Measurements from ENCODE around the gene DUSP5. TPM values are rescaled to one million over a fixed set of nuclear protein-coding genes. Genes with fewer than 3 reads are reported as not detected.

Gene DUSP5
- total RNA-seq, 1 donor, result 10.1 TPM

DNA sequence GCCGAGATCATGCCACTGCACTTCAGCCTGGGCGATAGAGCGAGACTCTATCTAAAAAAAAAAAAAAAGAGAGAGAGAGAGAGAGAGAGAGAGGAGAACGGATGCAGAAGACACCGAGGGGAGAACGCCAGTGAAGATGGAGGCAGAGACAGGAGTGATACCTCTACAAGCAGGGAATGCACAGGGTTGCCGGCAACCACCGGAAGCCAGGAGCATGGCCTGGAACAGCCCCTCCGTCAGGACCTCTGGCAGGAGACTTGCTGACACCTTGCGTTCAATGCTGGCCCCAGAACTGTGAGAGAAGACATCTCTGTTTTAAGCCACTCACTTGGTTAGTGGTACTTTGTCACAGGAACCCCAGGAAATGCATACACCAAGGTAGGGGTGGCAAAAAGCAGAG, 38.1 kb upstream of the DUSP5 start:
- no peak overlapping the region for H3K4me3 ChIP-seq (ENCODE audit: insufficient read depth, low read length)
- no peak overlapping the region for H2AFZ ChIP-seq (ENCODE audit: low read length)
- no peak for DNase-seq (ENCODE audit: insufficient read length, low spot score, missing footprints)
- H3K27me3 ChIP-seq (ENCODE audit: insufficient read depth, low read length), result no peaks in the 10 kb centered on the region
- TF ChIP-seq, protein P1, sequence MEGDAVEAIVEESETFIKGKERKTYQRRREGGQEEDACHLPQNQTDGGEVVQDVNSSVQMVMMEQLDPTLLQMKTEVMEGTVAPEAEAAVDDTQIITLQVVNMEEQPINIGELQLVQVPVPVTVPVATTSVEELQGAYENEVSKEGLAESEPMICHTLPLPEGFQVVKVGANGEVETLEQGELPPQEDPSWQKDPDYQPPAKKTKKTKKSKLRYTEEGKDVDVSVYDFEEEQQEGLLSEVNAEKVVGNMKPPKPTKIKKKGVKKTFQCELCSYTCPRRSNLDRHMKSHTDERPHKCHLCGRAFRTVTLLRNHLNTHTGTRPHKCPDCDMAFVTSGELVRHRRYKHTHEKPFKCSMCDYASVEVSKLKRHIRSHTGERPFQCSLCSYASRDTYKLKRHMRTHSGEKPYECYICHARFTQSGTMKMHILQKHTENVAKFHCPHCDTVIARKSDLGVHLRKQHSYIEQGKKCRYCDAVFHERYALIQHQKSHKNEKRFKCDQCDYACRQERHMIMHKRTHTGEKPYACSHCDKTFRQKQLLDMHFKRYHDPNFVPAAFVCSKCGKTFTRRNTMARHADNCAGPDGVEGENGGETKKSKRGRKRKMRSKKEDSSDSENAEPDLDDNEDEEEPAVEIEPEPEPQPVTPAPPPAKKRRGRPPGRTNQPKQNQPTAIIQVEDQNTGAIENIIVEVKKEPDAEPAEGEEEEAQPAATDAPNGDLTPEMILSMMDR (IDR thresholded peaks at IDR 0.05; ENCODE audit: extremely low read depth, low read depth, low read length), result no peak
- H3K36me3 ChIP-seq (ENCODE audit: insufficient read depth, low read length), result no peaks in the 10 kb centered on the region
- H3K9me3 ChIP-seq (ENCODE audit: low read depth, low read length), result no peaks in the 10 kb centered on the region
- H3K4me2 ChIP-seq (ENCODE audit: insufficient read depth, low read length), result no peak overlapping the region
- no peaks in the 10 kb centered on the region for H3K79me2 ChIP-seq (ENCODE audit: insufficient read depth, low read length)
- no peak overlapping the region for H3K27ac ChIP-seq (ENCODE audit: low read depth, low read length)
- no peaks in the 10 kb centered on the region for H4K20me1 ChIP-seq (ENCODE audit: insufficient read depth, low read length)
- H3K4me1 ChIP-seq (ENCODE audit: insufficient read depth, low read length), result peaks cover 29% of the 10 kb centered on the region

DNA sequence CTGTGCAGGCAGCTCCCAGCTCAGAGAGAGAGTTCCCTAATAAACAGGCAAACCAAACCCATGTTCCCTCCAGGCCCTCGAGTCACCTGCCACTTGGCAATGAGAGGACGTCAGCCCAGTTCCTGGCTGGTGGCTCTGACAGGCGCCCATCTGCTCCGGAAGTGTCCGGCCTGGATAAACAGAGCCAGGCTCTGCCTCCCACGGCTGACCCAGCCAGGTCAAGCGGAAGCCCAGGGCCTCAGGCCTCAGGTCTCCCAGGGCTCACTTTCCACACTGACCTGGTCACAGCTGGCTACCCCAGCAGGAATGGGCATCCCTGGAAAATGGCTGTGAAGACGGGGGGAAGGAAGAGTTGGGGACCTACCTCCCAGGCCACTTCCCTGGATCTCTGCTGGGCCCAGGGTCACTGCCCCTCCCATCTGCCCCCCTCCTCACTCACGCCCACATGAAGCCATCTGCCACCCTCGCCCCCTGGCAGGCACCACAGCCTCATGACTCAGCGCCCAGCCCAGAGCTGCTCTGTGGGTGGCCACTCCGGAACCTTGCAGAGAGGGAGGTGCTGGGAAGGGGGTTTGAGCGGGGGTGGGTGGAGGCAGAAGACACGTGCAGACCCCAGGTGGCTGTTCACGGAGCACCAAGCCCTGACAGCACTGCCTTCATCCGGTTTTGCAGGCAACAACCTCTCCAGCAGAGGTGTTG, 37.4 kb upstream of the DUSP5 start:
- TF ChIP-seq, protein P1 (IDR thresholded peaks at IDR 0.05; ENCODE audit: extremely low read depth, low read depth, low read length), result no peak
- Histone ChIP-seq H2AFZ (ENCODE audit: low read length) (no peak overlapping the region), H3K4me2 (ENCODE audit: insufficient read depth, low read length) (peak overlapping the region; percentile 15), H3K36me3 (ENCODE audit: insufficient read depth, low read length) (no peaks in the 10 kb centered on the region), H3K79me2 (ENCODE audit: insufficient read depth, low read length) (no peaks in the 10 kb centered on the region), H3K4me1 (ENCODE audit: insufficient read depth, low read length) (peaks cover 29% of the 10 kb centered on the region), H3K9me3 (ENCODE audit: low read depth, low read length) (no peaks in the 10 kb centered on the region), H3K4me3 (ENCODE audit: insufficient read depth, low read length) (no peak overlapping the region), H3K27me3 (ENCODE audit: insufficient read depth, low read length) (no peaks in the 10 kb centered on the region), H3K27ac (ENCODE audit: low read depth, low read length) (no peak overlapping the region), H4K20me1 (ENCODE audit: insufficient read depth, low read length) (no peaks in the 10 kb centered on the region)
- DNase-seq (ENCODE audit: insufficient read length, low spot score, missing footprints), result peak; percentile 73

DNA sequence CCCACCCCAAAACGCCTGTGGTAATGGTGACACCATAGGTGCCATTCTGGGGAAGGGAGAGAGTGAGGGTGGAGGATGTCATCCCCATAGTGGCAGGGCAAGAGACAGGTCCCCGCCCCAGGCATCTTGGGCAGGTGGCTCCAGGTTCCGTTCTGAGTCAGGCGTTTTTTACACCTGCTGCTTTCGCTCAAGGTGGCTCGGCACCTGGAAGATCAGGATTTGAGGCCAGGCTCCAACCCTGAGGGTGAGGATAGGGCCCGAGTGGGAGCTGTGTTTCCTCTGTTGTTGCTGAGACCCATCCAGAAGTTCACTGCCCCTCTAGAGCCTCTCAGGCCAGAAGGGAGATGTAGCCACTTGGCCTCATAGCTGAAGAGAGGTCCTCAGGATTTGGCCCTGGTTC, 36.6 kb upstream of the DUSP5 start:
- no peaks in the 10 kb centered on the region for H4K20me1 ChIP-seq (ENCODE audit: insufficient read depth, low read length)
- H3K4me2 ChIP-seq (ENCODE audit: insufficient read depth, low read length), result no peak overlapping the region
- no peaks in the 10 kb centered on the region for H3K9me3 ChIP-seq (ENCODE audit: low read depth, low read length)
- TF ChIP-seq, protein P1 (IDR thresholded peaks at IDR 0.05; ENCODE audit: extremely low read depth, low read depth, low read length), result no peak
- no peak overlapping the region for H3K27ac ChIP-seq (ENCODE audit: low read depth, low read length)
- H3K36me3 ChIP-seq (ENCODE audit: insufficient read depth, low read length), result no peaks in the 10 kb centered on the region
- H3K4me1 ChIP-seq (ENCODE audit: insufficient read depth, low read length), result peaks cover 23% of the 10 kb centered on the region
- no peak overlapping the region for H2AFZ ChIP-seq (ENCODE audit: low read length)
- DNase-seq (ENCODE audit: insufficient read length, low spot score, missing footprints), result no peak
- H3K79me2 ChIP-seq (ENCODE audit: insufficient read depth, low read length), result no peaks in the 10 kb centered on the region
- H3K27me3 ChIP-seq (ENCODE audit: insufficient read depth, low read length), result no peaks in the 10 kb centered on the region
- no peak overlapping the region for H3K4me3 ChIP-seq (ENCODE audit: insufficient read depth, low read length)

- no peak overlapping the region for H3K27ac ChIP-seq (ENCODE audit: low read depth, low read length)
- TF ChIP-seq, protein P1 (IDR thresholded peaks at IDR 0.05; ENCODE audit: extremely low read depth, low read depth, low read length), result no peak
- no peak overlapping the region for H3K4me2 ChIP-seq (ENCODE audit: insufficient read depth, low read length)
- H2AFZ ChIP-seq (ENCODE audit: low read length), result no peak overlapping the region
- H3K36me3 ChIP-seq (ENCODE audit: insufficient read depth, low read length), result no peaks in the 10 kb centered on the region
- H3K27me3 ChIP-seq (ENCODE audit: insufficient read depth, low read length), result no peaks in the 10 kb centered on the region
- no peaks in the 10 kb centered on the region for H3K9me3 ChIP-seq (ENCODE audit: low read depth, low read length)
- no peak for DNase-seq (ENCODE audit: insufficient read length, low spot score, missing footprints)
- peaks cover 19% of the 10 kb centered on the region for H3K4me1 ChIP-seq (ENCODE audit: insufficient read depth, low read length)
- H4K20me1 ChIP-seq (ENCODE audit: insufficient read depth, low read length), result no peaks in the 10 kb centered on the region
- H3K4me3 ChIP-seq (ENCODE audit: insufficient read depth, low read length), result no peak overlapping the region
- no peaks in the 10 kb centered on the region for H3K79me2 ChIP-seq (ENCODE audit: insufficient read depth, low read length)
Observed at GRCh38 chr10:110461530-110461929, 36.2 kb upstream of the DUSP5 start.

All from osteoblast (primary cell).